Neural crest cell (in vitro differentiated cells): ENCODE results near the gene SCGN. TPM values are rescaled to one million over a fixed set of nuclear protein-coding genes. Genes with fewer than 3 reads are reported as not detected.

ENCODE experiments used
- DNase-seq: peaks from one replicate; pipeline ENCODE4 v3.0.0; 2021; ENCODE audit warnings: low read depth, mixed read lengths, low spot score
- H3K27ac Mint-ChIP-seq: one replicate; pipeline ENCODE4 v1.8.0; 2021; ENCODE audit warnings: mild to moderate bottlenecking, mixed read lengths; ENCODE audit not compliant: unreplicated experiment
- H3K27me3 Mint-ChIP-seq: 2 replicates; pipeline ENCODE4 v1.8.0; 2021; ENCODE audit warnings: low read depth, mild to moderate bottlenecking, mixed read lengths
- H3K36me3 Mint-ChIP-seq: 2 replicates; pipeline ENCODE4 v1.8.0; 2021; ENCODE audit warnings: low read depth, mild to moderate bottlenecking, mixed read lengths
- H3K4me1 Mint-ChIP-seq: 2 replicates; pipeline ENCODE4 v1.8.0; 2021; ENCODE audit warnings: mixed read lengths
- H3K4me3 Mint-ChIP-seq: one replicate; pipeline ENCODE4 v1.8.0; 2021; ENCODE audit warnings: mild to moderate bottlenecking, mixed read lengths
- H3K9me3 Mint-ChIP-seq: 2 replicates; pipeline ENCODE4 v1.8.0; 2021; ENCODE audit warnings: mixed read lengths
- total RNA-seq: library from RNA; stranded (reverse); gene quantifications from 2 replicates; pipeline ENCODE4 v1.2.1, GENCODE V29; 2021
- TF ChIP-seq, protein P1 (sequence below): fragments of 200-600 bp; sonication (generic); conservative IDR thresholded peaks from 2 replicates; pipeline ENCODE4 v1.5.0; 2021; ENCODE audit warnings: antibody characterized with exemption, mild to moderate bottlenecking

Gene SCGN
- total RNA-seq, 1 donor from 2014 or later, result not detected

DNA sequence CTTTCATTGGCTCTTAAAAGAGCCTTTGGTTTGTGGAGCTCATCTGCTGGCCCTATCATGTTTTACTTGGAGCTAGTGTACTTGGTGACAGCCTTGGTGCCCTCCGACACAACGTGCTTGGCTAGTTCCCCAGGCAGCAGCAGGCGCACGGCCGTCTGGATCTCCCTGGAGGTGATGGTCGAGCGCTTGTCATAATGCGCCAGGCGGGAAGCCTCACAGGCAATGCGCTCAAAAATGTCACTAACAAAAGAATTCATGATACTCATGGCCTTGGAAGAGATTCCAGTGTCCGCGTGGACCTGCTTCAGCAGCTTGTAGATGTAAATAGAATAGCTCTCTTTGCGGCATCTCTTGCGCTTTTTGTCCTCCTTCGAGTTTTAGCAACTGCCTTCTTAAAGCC, 79.7 kb downstream of the SCGN start:
- no peak overlapping the region for H3K4me3 Mint-ChIP-seq
- TF ChIP-seq, protein P1, sequence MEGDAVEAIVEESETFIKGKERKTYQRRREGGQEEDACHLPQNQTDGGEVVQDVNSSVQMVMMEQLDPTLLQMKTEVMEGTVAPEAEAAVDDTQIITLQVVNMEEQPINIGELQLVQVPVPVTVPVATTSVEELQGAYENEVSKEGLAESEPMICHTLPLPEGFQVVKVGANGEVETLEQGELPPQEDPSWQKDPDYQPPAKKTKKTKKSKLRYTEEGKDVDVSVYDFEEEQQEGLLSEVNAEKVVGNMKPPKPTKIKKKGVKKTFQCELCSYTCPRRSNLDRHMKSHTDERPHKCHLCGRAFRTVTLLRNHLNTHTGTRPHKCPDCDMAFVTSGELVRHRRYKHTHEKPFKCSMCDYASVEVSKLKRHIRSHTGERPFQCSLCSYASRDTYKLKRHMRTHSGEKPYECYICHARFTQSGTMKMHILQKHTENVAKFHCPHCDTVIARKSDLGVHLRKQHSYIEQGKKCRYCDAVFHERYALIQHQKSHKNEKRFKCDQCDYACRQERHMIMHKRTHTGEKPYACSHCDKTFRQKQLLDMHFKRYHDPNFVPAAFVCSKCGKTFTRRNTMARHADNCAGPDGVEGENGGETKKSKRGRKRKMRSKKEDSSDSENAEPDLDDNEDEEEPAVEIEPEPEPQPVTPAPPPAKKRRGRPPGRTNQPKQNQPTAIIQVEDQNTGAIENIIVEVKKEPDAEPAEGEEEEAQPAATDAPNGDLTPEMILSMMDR, result no peak
- peaks cover 5% of the 10 kb centered on the region for H3K36me3 Mint-ChIP-seq
- H3K27me3 Mint-ChIP-seq, result peaks cover 10% of the 10 kb centered on the region
- no peak for DNase-seq
- no peak overlapping the region for H3K27ac Mint-ChIP-seq
- no peaks in the 10 kb centered on the region for H3K4me1 Mint-ChIP-seq
- peaks cover 14% of the 10 kb centered on the region for H3K9me3 Mint-ChIP-seq

DNA sequence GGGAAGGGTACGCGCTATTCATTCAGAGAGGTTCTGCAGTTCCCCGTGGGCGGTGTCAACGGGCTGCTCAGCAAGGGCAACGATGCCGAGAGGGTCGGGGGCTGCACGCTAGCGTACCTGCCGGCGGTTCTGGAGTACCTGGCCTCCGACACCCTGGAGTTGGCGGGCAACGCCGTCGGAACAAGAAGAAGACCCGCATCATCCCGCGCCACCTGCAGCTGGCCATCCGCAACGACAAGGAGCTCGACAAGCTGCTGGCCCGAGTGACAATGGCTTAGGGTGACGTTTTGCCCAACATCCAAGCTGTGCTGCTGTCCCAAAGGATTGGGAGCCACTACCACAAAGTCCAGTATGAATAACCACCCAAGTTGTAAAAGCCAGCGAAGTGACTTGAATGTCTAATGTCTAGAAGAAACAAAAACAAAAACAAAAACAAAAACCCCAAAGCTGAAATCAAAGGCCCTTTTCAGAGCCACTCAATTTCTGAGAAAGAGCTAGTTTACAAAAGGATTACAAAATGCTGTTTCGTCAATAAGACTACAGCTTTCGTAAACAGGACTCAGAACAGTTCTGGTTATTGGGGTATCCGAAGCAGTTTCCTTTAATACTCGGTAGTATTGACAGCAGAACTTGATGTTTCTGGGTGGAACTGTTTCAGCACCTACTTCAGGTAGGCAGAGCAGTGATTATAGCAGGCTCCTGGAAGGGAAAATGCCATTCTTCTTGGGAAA, 80.6 kb downstream of the SCGN start:
- TF ChIP-seq, protein P1, result no peak
- peaks cover 5% of the 10 kb centered on the region for H3K36me3 Mint-ChIP-seq
- no peaks in the 10 kb centered on the region for H3K4me1 Mint-ChIP-seq
- H3K27ac Mint-ChIP-seq, result no peak overlapping the region
- peaks cover 10% of the 10 kb centered on the region for H3K27me3 Mint-ChIP-seq
- H3K4me3 Mint-ChIP-seq, result no peak overlapping the region
- H3K9me3 Mint-ChIP-seq, result peaks cover 14% of the 10 kb centered on the region
- DNase-seq, result no peak

DNA sequence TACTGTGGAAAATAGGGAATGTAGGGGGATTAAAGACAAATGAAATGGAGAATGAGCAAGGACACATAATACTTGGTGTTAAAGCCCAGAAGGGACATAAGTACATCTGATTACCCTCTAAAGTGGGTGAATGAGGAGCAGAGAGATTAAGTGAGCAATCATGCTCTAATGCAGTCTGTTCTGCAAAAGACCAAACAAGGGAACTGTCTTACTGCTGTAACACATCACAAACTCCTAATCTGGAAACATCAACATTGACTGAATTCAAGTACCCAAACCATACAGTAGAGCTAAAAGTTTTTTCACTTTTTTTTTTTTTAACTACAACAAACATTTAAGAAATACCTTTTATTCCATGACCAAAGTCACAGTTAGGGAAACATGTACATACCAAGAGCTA, 83.2 kb downstream of the SCGN start:
- Mint-ChIP-seq H3K36me3 (peaks cover 5% of the 10 kb centered on the region), H3K9me3 (peaks cover 16% of the 10 kb centered on the region), H3K27ac (no peak overlapping the region), H3K4me3 (no peak overlapping the region), H3K27me3 (peaks cover 8% of the 10 kb centered on the region), H3K4me1 (no peaks in the 10 kb centered on the region)
- DNase-seq, result no peak
- TF ChIP-seq, protein P1, result no peak

DNA sequence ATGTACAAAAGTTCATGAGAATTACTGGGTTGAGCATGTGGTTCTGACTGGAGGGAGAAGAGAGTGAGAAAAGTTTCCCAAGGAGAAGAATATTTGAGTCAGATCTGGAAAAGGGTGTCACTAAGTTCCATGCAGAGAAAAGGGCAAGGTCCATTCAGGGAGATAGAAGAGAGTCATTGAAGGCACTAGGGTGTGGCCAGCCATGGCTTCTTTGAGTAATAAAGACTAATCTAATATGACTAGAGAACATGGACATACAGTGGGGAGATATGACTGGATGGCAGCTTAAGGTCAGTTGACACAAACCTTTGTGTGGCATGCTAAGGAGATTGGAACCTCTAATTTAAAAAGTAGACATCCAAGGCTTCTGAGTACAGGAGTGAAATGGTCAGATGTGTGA, 91.9 kb downstream of the SCGN start:
- Mint-ChIP-seq H3K27me3 (no peaks in the 10 kb centered on the region), H3K4me1 (peaks cover 5% of the 10 kb centered on the region), H3K4me3 (no peak overlapping the region), H3K9me3 (peaks cover 7% of the 10 kb centered on the region), H3K36me3 (peaks cover 3% of the 10 kb centered on the region), H3K27ac (no peak overlapping the region)
- DNase-seq, result no peak
- TF ChIP-seq, protein P1, result no peak

DNA sequence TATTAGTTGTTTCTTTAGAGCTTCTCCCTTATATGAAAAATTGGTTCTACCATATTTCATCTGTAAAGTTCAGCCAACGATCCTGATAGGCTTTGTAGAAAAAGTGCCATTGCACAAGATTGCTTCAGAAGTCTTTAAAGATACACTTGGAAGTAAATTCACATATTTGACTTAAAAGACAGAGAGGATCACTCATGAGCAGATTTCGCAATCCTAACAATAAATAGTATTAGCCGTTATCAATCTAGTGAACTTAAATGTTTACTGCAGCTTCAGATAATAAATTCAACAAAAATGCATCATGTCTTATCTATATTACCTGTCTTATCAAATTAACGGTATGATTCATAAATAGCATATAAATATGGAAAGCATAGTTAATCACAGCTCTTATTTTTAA, 93.8 kb downstream of the SCGN start:
- no peaks in the 10 kb centered on the region for H3K27me3 Mint-ChIP-seq
- peaks cover 7% of the 10 kb centered on the region for H3K4me1 Mint-ChIP-seq
- H3K27ac Mint-ChIP-seq, result no peak overlapping the region
- TF ChIP-seq, protein P1, result no peak
- H3K4me3 Mint-ChIP-seq, result no peak overlapping the region
- H3K36me3 Mint-ChIP-seq, result peaks cover under 1% of the 10 kb centered on the region
- DNase-seq, result no peak
- H3K9me3 Mint-ChIP-seq, result peaks cover 3% of the 10 kb centered on the region
